Hypothalamus (tissue), 51 donors: ENCODE results near the gene CENPM.

Source experiments
- DNase-seq, 51 donors: peaks; one replicate each; lab custom pipeline; 2025; lab: John Stamatoyannopoulos, UW

CENPM gene

GRCh38 chr22:41904450-41905410 is 42.2 kb downstream of the CENPM start:
- no peak for DNase-seq

DNA sequence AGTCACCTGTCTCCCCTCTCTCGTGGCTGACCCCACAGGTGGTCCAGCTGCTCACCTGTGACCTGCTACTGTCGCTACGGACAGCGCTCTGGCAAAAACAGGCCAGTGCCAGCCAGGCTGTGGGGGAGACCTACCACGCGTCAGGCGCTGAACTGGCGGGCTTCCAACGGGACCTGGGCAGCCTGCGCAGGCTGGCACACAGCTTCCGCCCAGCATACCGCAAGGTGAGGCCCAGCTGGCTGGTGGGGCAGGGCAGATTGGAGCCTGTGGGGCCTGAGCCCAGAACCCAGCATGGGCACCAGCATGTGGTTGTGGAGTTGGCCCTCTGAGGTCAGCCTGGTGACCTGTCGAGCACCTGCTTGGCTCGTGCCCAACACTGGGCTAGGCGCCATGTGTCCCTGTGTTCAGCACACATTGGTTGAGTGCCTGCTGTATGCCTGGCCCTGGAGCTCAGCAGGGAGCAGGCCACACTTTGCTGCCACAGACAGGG is 44.0 kb downstream of the CENPM start:
- peak in 2 of 51 donors; percentile 12 to 24 for DNase-seq

- DNase-seq, result no peak
Observed at GRCh38 chr22:41902016-41902415, 44.9 kb downstream of the CENPM start.

DNA sequence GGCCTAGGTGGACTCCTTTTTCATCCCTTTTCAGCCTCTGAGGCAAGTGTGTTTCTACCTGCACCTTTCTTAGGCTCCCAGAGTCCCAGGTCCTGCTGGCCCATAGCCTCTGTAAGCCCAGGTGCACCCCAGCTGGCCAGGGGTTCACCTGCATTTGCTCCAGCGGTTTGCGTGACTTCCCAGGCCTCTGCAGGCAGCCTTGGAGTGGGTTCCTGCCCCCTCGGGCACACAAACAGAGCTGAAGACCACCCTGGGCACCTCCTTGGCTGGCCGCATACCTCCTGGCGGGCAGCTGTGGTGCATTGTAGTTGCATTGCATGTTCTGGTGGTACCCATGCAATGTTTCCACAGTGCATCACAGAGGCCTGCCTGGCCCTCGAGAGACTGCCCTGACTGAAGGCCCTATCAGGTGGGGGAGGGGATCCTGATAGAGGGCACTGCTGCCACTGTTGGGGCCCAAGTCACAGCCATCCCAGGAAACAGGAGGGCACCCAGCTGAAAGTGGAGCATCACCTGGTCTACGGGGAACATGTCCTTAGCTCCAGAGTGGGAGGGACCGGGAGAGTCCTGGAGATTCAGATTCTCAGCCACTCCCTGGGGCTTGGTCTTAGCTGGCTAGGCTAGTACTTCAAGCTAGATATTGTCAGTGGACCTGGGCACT is 46.2 kb downstream of the CENPM start:
- no peak for DNase-seq

DNA sequence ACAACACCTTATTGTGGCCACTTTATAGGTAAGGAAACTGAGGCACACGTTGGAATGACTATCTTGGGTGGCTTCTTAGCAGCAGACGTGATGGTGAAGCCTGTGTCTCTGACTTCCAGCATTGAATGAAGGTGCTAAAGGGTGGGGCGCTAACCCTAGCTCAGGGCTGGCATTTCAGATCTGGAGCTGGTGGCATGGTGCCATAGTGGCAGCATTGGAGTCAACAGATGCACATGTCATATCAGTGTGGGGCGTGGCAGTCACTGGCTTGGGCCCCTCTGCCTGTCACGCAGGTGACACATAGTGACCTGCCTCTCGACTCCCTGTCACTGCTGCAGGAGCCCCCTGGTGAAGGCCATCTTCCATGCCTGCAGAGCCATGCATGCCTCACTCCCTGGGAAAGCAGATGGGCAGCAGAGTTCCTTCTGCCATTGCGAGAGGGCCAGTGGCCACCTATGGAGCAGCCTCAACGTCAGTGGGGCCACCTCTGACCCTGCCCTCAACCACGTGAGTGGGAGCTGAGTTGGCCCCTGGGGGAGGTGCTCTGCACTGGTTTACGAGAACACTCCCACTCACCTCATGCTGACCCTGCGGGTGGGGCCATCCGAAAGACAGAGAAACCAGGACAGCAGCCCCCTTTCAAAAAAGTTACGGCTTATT is 46.8 kb downstream of the CENPM start:
- DNase-seq, result no peak

- no peak for DNase-seq
Observed at GRCh38 chr22:41899110-41899509, 47.8 kb downstream of the CENPM start.

DNA sequence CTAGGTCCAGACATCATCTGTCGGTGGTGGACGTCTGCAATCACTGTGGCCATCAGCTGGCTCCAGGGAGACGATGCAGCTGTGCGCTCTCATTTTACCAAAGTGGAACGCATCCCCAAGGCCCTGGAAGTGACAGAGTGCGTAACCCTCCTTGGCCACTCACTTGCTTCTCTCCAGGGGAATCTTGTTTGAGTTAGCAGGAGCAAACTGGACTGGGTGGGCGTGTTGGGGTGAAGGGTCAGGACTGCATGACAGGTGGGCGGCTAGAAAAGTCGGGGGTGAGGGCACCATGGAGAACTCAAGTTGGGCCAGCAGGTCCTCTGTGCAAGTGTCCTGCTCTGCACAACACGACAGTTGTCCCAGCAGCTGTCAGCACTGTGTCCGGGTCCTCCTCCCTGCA is 48.3 kb downstream of the CENPM start:
- DNase-seq, result no peak

DNA sequence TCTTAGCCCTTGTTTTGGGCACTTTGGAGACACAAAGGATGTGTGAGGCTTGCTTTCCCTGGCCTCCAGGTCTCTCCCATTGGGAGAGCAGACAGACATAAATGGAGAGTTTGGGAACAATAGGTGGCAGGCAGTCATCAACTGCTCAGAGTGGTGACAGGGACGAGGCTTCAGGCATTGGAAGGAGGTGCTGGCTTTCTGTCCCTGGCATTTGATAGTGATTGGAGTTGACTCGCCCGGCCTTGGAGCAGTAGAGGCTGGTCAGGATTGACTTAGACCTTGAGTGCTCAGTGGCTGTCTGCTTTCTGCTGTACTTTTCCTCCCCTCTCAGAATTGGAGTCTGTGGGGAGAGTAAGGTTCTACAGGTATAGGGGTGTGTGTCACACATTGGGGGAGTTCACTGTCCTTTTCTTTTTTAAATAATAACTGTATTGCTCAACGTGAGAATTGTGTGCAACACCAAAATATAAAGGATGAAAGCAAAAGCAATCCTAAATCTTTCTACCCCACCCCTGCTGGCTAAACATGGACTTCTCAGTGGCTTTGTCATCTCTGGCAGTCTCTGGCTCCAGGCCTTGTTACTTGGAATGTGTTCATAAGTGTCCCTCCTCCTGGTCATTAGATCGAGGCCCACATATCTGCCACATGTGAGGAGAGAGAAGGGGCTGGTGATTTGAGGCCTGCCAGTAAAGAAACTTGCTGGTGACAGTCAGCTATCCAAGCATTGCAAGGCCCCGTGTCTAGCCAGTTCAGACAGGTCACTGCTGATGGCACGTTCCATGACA is 53.2 kb downstream of the CENPM start:
- no peak for DNase-seq

DNA sequence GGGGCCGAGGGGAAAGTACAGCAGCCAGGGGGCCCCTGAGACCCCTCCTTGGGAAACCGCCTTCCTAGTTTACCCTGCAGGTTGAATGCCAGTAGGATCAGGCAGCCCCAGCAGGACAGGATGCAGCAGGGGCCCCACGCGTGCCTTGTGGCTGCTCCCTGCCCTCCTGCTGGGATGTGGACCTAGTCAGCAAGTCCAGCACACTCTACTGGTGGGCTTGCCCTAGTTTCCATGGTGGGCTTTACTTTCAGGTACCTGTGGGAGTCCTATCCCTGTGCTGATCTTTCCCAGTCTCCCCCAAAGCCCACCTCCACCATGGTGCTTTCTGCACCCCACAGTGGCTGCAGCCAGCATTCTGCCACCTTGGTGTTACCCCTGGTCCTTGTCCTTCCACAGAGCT is 54.2 kb downstream of the CENPM start:
- no peak for DNase-seq

GRCh38 chr22:41891407-41891806 is 55.5 kb downstream of the CENPM start:
- no peak for DNase-seq
